NCI-H446 treated with DMSO at 0.1 percent for 48 hours (cell line): Measurements from ENCODE around the gene SEPTIN8.

Source experiments
- DNase-seq: peaks from one replicate; lab custom pipeline; 2025; lab: John Stamatoyannopoulos, UW

SEPTIN8 gene, protein sequence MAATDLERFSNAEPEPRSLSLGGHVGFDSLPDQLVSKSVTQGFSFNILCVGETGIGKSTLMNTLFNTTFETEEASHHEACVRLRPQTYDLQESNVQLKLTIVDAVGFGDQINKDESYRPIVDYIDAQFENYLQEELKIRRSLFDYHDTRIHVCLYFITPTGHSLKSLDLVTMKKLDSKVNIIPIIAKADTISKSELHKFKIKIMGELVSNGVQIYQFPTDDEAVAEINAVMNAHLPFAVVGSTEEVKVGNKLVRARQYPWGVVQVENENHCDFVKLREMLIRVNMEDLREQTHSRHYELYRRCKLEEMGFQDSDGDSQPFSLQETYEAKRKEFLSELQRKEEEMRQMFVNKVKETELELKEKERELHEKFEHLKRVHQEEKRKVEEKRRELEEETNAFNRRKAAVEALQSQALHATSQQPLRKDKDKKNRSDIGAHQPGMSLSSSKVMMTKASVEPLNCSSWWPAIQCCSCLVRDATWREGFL

DNA sequence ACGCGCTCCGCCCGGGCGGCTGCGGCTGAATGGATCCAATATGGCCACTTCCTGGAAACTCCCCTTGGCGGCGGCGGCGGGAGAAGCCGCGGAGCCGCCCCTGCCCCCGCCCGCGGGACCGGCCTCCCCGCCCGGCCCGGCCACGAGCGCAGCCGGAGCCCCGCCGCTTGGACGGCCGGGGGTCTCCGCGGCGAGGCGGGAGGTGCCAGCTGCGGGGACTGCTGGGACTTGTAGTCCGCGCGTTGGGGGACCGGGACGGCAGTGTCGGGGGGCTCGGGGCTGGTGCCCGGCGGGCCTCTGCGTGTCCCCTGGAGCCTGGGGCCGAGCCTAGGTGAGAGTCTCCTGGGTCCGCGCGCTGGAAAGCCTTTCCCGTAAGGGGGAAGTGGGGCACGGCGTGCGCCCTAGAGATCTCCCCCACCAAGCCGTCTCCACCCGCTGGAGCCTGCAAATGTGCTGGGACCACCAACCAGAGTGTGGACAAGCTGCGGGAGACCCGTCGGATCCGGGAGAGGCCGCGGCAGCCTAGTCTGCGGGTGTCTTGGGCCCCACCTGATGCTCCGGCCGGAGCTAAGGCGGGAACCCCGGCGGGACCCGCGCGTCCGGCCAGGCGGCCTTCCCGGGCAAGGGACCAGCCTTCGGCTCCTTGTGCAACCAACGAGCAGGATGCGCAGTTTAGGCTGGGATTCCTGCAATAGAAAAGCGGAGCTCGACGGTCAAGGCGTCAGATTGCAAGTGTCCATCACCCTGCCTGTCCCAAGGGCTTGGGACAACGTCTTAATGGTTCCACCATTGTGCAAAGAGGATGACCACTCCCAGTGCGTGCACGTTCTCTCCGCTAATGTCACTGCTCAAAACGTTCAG, at the start of gene SEPTIN8:
TSS of gene SEPTIN8 (minus strand) at position 31 of the 861 bp plus-strand sequence. CDS start 102 bp downstream, outside the sequence.
- DNase-seq: no peak

DNA sequence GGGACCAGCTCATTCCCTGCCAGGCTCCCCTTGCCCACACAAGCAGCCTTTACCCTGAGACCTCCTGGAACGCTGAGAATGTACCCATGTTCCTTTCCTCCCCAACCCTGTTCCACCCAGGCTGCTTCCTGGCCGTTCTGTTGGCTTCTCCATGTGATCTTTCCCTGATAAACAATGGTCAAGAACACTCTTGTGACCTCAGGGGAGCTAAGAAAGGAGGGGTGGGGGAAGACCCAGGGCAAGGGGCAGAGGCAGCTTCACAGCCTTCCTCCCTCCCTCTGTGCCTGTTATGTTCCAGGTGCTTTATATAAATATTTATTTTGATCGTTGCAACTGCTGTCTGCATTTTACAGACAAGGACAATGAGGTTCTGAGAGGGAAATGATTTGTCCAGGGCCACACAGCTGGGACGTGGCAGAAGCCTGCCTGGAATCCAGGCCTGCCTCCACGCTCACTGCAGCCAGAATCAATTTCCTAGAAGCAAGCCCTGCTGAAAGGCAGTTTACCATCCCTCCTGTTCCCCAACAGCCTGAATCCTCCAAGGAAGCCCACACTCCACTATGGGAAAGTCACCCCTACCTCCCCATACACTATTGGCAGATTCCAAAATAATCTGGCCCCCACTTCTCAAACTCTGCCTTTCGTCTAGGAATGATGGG, 49.5 kb upstream of the SEPTIN8 start:
- no peak for DNase-seq

DNA sequence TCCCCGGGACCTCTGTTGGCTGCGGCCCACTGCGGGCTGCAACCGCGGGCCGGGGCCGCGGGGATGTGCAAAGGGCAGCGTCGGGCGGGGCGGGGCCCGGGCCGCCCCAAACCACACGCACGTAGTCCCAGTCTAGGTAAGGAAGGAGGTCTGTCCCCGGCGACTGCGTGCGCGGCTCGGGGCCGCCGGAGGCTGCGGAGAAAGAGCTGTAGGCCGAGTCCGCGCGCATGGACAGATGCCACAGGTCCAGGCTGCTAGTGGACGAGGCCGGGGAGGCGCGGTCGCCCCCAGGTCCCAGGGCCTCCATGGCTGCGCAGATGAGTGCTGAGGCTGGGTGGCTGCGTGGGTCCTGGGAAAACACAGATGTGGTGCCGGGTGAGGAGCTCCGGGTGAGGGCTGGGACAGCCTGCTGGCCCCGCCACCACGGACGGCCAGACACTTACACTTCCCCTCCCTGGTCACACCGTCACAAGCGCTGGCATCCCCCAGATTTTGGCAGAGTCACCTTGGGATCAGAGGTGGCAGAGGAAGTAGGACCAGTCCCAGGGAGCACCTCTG, 48.9 kb upstream of the SEPTIN8 start:
- DNase-seq: no peak

DNA sequence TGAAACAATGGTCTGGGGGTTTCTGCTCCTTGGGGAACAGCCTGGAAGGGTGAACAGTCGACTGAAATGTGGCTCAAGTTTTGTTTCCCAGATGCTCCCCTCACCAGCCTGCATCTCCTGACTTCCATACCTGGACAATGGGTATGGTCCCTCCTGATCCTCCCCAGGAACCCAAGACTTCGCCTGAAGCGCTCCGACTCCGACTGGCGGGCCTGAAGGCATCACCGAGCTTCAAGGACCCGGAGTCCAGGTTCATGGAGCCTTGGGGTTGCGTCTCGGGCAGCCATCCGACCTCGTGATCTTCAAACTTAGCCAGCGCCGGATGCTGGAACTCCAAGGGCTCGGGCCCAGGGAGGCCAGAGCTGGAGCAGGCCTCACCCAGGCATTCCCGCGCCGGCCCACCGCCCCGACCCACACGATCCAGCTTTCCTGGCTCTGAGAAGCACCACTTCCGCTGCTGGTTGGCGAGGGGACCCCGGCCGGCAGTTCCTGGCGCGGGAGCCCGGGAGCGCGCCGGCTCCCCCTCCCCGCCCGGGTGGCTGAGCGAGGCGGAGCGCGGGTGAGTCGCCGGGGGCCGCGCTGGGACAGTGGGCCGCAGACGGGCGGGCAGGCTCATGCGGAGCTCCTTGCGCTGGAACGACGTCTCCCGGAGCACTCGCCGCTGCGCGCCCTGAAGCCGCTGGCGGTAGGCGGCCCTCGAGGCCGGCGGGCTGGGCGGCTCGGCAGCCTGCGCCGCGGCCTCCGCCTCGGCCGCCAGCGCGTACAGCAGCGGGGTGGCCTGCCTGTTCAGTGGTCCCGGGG, 48.2 kb upstream of the SEPTIN8 start:
- no peak for DNase-seq

DNA sequence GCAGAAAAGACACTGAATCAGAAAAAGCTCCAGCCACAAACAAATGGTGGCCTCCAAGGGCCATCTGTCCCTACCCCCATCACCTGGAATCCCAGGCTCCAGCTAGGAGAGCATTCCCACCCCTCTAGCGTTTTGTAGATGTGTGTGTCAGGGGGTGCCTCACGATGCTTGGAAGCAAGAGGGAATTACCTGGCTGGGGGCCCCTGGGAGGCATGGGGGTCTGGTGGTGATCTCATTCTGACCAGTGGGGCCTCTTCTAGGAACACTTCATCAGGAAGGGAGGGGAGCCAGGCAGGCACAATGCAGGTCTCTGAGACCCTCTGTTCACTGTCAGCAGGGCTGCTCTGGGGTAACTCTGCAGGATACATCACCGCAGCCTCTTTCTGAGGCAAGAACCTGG, 47.4 kb upstream of the SEPTIN8 start:
- DNase-seq: no peak

DNA sequence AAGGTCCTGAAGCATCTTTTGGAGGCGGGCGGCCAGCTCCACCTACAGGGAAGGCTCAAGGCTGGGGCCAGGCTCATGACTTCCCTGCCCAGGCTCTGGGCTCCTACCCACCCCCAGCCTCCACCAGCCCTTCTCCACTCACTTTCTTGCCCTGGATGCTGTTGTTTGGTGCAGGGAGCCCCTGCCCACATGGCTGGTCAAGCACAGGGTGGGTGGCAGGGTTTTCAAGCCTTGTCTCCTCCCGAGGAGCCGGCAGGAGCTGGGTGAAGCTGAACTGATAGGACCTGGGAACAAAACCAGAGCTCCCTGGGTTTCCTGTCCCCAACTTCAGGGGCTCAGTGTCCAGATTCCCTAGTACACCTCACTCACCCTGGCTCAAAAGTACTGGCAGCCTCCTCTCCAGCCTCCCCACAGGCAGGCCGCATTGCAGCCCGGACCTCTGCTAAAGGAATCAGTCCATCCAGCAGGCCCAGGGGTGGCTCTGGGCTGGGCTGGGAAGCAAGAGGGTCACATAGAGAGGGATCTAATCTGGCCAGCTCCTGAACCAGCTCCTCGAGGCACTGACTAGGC, 46.5 kb upstream of the SEPTIN8 start:
- no peak for DNase-seq

DNA sequence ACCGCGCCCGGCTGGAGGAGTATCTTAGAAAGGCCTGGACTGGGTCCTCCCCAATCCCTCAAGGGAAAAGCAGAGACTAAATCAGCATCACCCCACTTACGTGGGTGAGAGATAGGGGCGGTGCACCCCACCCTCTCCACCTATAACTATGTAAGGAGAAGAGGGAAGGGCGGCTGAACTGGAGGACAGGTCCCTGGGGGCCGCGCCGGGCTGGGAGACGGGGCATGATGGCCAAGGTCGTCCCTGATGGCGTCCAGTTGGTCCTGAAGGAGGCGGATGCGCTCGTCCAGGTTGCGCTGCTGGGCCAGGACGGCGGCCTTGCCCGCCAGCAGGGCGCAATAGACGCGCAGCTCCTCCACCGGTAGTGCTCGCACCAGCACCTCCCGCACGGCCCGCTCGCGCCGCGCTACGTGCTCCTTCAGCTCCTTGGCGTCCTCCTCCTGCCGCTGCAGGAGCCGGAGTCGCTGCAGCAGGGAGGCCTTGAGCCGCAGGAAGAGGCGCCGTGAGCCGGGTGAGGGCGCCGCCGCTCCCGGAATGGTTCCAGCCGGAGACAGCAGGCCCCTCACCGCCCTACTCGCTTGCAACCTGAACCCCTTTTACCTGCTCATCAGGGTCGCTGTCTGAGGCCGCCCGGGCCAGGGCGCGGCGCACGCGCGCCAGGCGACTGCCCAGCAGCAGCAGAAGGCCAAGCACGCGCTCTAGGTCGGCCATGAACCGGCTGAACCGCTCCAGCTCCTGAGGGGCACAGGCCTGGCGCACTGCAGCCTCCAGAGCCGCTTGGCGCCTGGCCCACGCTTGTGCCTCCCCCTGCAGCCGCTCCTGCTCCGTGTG, 45.8 kb upstream of the SEPTIN8 start:
- no peak for DNase-seq

DNA sequence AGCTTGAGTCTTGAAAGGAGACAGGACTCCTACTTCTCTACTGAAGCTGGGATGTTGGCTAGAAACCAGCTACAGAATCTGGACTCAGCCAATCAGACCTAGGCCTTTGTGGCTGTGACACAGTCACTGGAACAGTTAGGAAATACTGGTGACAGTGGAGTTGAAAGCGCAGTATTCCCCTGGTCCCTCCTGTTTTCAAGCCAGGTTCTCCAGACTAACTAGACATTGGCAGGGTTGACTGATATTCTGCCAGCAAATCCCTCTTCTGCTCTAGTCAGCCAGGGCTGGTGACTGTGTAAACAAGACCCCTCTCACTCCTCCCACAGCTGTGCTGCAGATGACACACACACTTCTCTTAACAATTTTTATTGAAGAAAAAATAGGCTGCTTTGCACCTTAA, 44.8 kb upstream of the SEPTIN8 start:
- peak; percentile 49 for DNase-seq

DNA sequence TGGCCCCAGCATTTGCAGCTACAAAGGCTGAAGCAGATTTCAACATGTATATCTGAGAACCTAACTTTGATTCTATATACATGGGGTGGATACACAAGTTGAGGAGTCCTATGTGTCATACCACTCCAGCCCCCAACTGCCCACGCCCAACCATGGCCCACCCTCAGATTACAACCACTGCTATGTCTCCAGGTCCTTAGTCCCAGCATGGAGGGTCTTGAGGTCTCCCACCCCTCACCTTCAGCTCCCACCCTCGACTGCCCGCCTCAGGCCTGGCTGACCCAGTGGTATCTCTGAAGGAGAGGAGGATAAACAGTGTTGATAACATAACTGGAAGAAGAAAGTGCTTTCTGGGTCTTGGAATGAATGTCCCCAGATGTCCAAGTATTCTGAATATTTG, 44.3 kb upstream of the SEPTIN8 start:
- no peak for DNase-seq

DNA sequence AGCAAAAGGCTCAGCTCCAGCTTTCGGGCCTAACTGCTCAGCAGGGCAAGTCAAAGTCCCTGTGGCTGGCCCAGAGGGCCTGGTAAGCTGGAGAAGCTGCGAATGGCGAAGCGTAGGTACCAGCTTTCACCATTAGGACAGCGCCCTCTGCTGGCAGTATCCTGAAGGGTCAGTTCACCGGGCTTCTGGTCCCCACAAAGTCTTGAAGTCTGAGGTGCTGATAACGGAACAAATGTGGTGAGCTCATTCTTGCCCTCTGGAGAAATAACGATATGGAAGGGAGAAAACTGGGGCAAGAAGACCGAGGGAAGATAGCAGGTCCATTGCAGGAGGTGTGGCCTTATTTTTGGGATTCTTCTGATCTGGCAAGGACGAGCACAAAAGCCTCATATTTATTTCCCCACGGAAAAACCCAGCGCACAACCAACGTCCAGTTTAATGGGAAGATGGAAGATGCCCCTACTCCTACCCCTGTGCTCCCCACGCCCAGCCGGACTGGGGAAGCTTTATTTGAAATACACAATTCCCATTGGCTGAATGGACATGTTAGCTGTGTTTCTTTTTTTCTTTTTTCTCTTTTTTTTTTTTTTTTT, 43.2 kb upstream of the SEPTIN8 start:
- peak; percentile 60 for DNase-seq

DNA sequence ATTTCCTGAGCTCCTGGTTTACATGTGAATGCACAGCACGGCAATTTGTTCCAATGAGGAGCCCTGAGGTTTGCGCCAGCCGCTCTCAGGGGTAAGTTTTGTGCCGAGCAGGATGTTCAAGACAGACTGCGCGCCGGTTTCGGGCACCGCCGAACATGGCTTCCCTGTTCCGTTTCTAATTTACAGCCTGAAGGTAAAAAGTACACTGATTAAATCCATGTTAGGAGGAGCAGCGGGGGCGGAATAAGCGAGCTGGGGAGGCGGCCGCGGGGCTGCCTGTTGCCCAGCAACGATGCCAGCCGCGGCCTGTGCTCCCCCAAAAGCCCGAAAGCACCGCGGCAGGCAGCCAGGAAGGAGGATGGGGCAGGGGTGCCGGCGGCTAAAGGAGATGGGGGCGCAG, 42.4 kb upstream of the SEPTIN8 start:
- DNase-seq: no peak

DNA sequence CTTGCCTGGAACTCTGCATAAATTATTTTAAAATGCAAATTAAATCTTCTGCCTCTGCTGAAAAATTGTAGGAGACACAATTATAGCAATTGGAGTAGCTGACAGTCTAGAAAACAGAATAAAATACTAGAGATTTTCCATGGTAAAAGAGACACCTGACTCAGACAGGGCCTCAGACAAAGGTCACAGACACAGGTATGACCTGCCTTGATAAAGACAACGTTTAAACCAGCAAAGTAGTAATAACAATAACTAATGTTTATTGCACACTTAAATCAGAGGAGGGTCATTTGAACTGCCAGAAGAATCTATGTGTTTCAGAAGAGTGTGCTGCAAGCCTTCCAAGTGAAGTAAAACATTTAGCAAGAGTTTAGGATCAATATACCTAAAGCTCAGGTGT, 40.0 kb upstream of the SEPTIN8 start:
- no peak for DNase-seq

DNA sequence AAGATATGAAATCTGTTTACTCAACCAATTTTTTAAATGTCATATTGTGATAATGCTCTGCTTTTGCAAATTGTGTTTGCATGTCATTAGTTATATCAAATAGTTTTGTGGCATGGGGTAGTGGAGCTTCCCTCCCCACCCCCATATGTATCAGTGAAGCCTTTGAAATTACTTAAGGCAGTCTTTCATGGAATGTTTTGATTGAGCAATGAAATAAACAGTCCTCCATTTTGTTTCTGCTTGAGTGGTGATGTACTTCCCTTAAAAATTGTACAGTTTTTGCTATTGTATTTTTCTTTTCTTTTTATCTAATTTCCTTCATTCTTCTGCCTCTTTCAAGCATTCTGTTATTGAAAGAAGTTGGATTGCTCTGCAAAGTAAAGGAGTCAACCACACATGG, 39.5 kb upstream of the SEPTIN8 start:
- no peak for DNase-seq

DNA sequence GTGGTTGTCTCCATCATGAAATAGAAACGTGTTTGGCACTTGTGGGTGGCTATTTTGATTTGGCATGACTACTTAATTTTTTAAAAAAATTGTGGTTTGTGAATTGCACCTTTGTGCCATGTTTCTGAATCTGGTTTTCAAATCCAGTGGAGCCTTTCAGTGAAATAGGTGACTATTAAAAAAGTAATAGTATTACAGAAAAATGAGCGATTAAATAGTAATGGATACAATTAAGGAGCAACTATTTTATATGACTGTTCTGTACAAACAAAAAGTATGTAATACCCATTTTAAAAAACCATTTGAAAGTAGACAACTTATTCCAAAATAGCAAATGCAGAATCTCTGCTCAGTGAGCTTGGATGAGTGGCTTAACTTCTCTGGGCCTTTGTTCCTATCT, 39.0 kb upstream of the SEPTIN8 start:
- DNase-seq: no peak

DNA sequence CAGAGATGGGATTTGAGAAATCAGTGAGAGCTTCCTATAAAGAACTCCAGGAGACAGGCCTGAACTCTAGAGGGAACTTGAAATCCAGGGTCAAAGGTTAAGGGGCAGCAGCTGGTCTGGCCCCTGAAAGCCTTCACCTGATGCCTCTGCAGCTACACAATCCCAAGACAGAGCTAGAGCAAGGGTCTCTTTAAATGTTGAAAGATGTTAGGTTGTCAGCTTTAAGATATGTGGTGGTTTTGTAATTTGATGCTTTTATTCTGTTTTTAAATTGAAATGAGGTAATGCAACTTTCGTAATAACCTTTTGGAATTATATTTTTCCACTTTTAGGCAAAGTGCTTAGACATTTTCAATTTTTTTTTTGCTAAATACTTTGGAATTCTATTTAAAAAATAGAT, 38.4 kb upstream of the SEPTIN8 start:
- DNase-seq: no peak

DNA sequence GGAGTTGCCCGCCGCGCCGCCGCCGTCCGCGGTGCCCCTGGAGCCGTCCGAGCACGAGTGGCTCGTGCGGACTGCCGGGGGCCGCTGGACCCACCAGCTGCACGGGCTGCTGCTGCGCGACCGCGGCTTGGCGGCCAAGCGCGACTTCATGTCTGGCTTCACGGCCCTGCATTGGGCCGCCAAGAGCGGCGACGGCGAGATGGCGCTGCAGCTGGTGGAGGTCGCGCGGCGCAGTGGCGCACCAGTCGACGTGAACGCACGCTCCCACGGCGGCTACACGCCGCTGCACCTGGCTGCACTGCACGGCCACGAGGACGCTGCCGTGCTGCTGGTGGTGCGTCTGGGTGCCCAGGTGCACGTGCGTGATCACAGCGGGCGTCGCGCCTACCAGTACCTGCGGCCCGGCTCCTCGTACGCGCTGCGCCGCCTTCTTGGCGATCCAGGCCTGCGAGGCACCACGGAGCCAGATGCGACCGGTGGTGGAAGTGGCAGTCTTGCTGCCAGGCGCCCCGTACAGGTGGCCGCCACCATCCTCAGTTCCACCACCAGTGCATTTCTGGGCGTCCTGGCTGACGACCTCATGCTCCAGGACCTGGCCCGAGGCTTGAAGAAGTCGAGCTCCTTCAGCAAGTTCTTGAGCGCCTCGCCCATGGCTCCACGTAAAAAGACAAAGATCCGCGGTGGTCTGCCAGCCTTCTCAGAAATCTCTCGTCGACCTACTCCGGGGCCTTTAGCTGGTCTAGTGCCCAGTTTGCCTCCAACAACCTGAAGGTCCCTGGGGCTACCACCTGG, 37.7 kb upstream of the SEPTIN8 start:
- DNase-seq: no peak

DNA sequence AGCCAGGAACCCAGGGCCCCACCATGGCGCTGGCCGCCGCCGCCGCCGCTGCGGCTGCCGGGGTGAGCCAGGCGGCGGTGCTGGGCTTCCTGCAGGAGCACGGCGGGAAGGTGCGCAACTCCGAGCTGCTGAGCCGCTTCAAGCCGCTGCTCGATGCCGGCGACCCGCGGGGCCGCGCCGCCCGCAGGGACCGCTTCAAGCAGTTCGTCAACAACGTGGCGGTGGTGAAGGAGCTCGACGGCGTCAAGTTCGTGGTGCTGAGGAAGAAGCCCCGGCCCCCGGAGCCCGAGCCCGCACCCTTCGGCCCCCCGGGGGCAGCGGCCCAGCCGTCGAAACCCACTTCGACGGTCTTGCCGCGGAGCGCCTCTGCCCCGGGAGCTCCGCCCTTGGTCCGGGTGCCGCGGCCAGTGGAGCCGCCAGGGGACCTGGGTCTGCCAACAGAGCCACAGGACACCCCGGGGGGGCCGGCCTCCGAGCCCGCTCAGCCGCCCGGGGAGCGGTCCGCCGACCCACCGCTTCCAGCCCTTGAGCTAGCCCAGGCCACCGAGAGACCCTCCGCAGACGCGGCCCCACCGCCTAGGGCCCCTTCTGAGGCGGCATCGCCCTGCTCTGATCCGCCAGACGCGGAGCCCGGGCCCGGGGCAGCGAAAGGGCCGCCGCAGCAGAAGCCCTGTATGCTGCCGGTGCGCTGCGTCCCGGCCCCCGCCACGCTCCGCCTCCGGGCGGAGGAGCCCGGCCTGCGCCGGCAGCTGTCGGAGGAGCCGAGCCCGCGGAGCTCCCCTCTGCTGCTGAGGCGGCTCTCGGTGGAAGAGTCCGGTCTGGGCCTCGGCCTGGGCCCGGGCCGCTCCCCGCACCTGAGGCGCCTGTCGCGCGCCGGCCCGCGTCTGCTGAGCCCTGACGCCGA, 36.8 kb upstream of the SEPTIN8 start:
- DNase-seq: no peak
